SK-N-SH treated with all-trans-retinoic acid at 6 μM for 48 hours (cell line): ENCODE results near the gene LGMN.

Experiments
- ATAC-seq: fragments of 200-7000 bp; cut with Tn5 transposase; 3 replicates; pipeline ENCODE4 v1.9.1; 2020; ENCODE audit warnings: mild to moderate bottlenecking, moderate library complexity
- ARNTL ChIP-seq: fragments of 450-650 bp; formaldehyde crosslinking; IDR thresholded peaks from 2 replicates; pipeline ENCODE4 v1.5.0; 2020; ENCODE audit warnings: low read depth, mild to moderate bottlenecking, moderate library complexity, borderline replicate concordance
- BACH2 ChIP-seq: fragments of 250-450 bp; sonication (Bioruptor Pico); IDR thresholded peaks from 2 replicates; pipeline ENCODE4 v1.9.0; 2021; ENCODE audit warnings: mild to moderate bottlenecking, borderline replicate concordance
- CREB5 ChIP-seq: fragments of 250-450 bp; sonication (Bioruptor Pico); IDR thresholded peaks from 2 replicates; pipeline ENCODE4 v1.5.1; 2020; ENCODE audit warnings: low read depth, mild to moderate bottlenecking, moderate library complexity
- CSDC2 ChIP-seq: fragments of 250-450 bp; sonication (Bioruptor Pico); IDR thresholded peaks from 2 replicates; pipeline ENCODE4 v1.5.0; 2020; ENCODE audit warnings: mild to moderate bottlenecking, moderate library complexity
- ESRRG ChIP-seq: fragments of 250-450 bp; sonication (Bioruptor Pico); IDR thresholded peaks from 2 replicates; pipeline ENCODE4 v1.6.1; 2021; ENCODE audit warnings: mild to moderate bottlenecking
- GLIS3 ChIP-seq: fragments of 250-450 bp; sonication (Bioruptor Pico); IDR thresholded peaks from 2 replicates; pipeline ENCODE4 v1.5.0; 2020; ENCODE audit warnings: mild to moderate bottlenecking, moderate library complexity
- ISL1 ChIP-seq: fragments of 250-450 bp; sonication (Bioruptor Pico); IDR thresholded peaks from 2 replicates; pipeline ENCODE4 v2.1.2; 2022; ENCODE audit warnings: mild to moderate bottlenecking, moderate library complexity
- PATZ1 ChIP-seq: fragments of 250-450 bp; sonication (Bioruptor Pico); IDR thresholded peaks from 2 replicates; pipeline ENCODE4 v1.8.0; 2020; ENCODE audit warnings: mild to moderate bottlenecking, moderate library complexity, borderline replicate concordance
- RARB ChIP-seq: fragments of 250-450 bp; sonication (Bioruptor Pico); IDR thresholded peaks from 2 replicates; pipeline ENCODE4 v1.8.0; 2021; ENCODE audit warnings: mild to moderate bottlenecking, moderate library complexity
- SNAI2 ChIP-seq: fragments of 250-450 bp; sonication (Bioruptor Pico); IDR thresholded peaks from 2 replicates; pipeline ENCODE4 v1.5.0; 2020; ENCODE audit warnings: mild to moderate bottlenecking, moderate library complexity
- TCF4 ChIP-seq: fragments of 250-450 bp; sonication (Bioruptor Pico); IDR thresholded peaks from 2 replicates; pipeline ENCODE4 v1.8.0; 2021; ENCODE audit warnings: mild to moderate bottlenecking, moderate library complexity, borderline replicate concordance
- TOX ChIP-seq: fragments of 250-450 bp; sonication (Bioruptor Pico); IDR thresholded peaks from 2 replicates; pipeline ENCODE4 v1.8.0; 2021; ENCODE audit warnings: mild to moderate bottlenecking, moderate library complexity, borderline replicate concordance
- TSHZ2 ChIP-seq: fragments of 250-450 bp; sonication (Bioruptor Pico); IDR thresholded peaks from 2 replicates; pipeline ENCODE4 v1.5.0; 2020; ENCODE audit warnings: mild to moderate bottlenecking, moderate library complexity
- ZC3H10 ChIP-seq: fragments of 250-450 bp; sonication (Bioruptor Pico); IDR thresholded peaks from 2 replicates; pipeline ENCODE4 v1.5.1; 2021; ENCODE audit warnings: mild to moderate bottlenecking, moderate library complexity
- ZFP30 ChIP-seq: fragments of 450-650 bp; formaldehyde crosslinking; IDR thresholded peaks from 2 replicates; pipeline ENCODE4 v1.5.0; 2022; ENCODE audit warnings: mild to moderate bottlenecking, moderate library complexity
- ZNF70 ChIP-seq: fragments of 450-650 bp; formaldehyde crosslinking; IDR thresholded peaks from 2 replicates; pipeline ENCODE4 v1.5.0; 2020; ENCODE audit warnings: mild to moderate bottlenecking, moderate library complexity
- ZNF8 ChIP-seq: fragments of 450-650 bp; formaldehyde crosslinking; IDR thresholded peaks from 2 replicates; pipeline ENCODE4 v1.5.0; 2020; ENCODE audit warnings: mild to moderate bottlenecking, moderate library complexity
- TF ChIP-seq, protein P1 (sequence below): fragments of 250-450 bp; sonication (Bioruptor Pico); IDR thresholded peaks from 2 replicates; pipeline ENCODE4 v1.5.1; 2021; ENCODE audit warnings: mild to moderate bottlenecking, moderate library complexity

LGMN gene

GRCh38 chr14:92712654-92713051, 35.8 kb downstream of the LGMN start (continued):
- TF ChIP-seq ZFP30 (CRISPR knock-in tag): no peak
- TF ChIP-seq ISL1: no peak
- TF ChIP-seq TCF4 (CRISPR knock-in tag): no peak

- TF ChIP-seq GLIS3 (CRISPR knock-in tag) (no peak), ZNF8 (CRISPR knock-in tag) (no peak)
- TF ChIP-seq, all 23 proteins: peak for 0
- no peak for ATAC-seq
These were observed 36.3 kb downstream of the LGMN start for GRCh38 chr14:92711976-92712653.

- no peak for ATAC-seq
These were observed 38.5 kb downstream of the LGMN start for GRCh38 chr14:92710001-92710341.

DNA sequence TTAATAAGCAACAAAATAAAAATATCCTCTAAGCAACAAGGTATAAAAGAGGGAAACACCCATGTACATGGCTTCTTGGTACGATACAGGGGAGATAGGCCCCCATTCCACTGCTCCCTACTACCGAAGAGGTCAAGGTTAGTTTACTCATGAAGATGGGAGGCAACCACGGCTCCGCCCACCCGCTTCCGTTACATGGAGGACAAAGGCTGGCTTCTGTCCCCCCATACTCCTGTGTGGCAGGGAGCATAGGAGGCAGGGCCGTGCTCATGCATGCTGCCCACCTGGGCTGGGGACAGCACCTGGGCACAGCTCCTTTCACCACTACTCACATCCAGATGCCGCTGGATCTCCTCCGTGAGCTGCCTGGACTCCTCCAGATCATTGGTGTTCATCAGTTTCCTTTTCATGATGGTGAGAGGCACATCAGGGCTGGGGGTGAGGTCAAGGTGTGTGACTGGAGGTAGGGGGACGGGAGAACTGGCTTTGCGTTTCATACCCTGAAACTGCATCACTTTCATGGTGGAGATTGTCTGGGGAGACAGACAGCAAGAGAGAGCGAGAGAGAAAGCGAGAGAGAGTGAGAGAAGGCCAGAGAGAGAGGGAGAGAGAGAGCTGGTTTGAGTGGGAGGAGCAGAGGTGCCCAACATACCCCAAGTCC, 39.0 kb downstream of the LGMN start:
- no peak; the same call in 2 of the 3 replicates for ATAC-seq
- TF ChIP-seq TOX (no peak), CSDC2 (no peak), PATZ1 (CRISPR knock-in tag) (no peak), BACH2 (CRISPR knock-in tag) (no peak), ARNTL (CRISPR knock-in tag) (no peak), CREB5 (no peak), ZFP30 (CRISPR knock-in tag) (no peak), TCF4 (CRISPR knock-in tag) (no peak), ZC3H10 (no peak), GLIS3 (CRISPR knock-in tag) (no peak)
- TF ChIP-seq, protein P1, sequence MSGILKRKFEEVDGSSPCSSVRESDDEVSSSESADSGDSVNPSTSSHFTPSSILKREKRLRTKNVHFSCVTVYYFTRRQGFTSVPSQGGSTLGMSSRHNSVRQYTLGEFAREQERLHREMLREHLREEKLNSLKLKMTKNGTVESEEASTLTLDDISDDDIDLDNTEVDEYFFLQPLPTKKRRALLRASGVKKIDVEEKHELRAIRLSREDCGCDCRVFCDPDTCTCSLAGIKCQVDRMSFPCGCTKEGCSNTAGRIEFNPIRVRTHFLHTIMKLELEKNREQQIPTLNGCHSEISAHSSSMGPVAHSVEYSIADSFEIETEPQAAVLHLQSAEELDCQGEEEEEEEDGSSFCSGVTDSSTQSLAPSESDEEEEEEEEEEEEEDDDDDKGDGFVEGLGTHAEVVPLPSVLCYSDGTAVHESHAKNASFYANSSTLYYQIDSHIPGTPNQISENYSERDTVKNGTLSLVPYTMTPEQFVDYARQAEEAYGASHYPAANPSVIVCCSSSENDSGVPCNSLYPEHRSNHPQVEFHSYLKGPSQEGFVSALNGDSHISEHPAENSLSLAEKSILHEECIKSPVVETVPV: no peak

More at GRCh38 chr14:92710001-92710341, 38.5 kb downstream of the LGMN start:
- TF ChIP-seq RARB (CRISPR knock-in tag): no peak
- TF ChIP-seq ZNF70 (CRISPR knock-in tag): no peak
- TF ChIP-seq PATZ1 (CRISPR knock-in tag): no peak
- no peak for TF ChIP-seq TSHZ2
- TF ChIP-seq SNAI2 (CRISPR knock-in tag): no peak
- no peak for TF ChIP-seq ARNTL (CRISPR knock-in tag)
- TF ChIP-seq ESRRG (CRISPR knock-in tag): no peak
- TF ChIP-seq GLIS3 (CRISPR knock-in tag): no peak
- no peak for TF ChIP-seq TOX
- TF ChIP-seq BACH2 (CRISPR knock-in tag): no peak
- no peak for TF ChIP-seq CSDC2
